T-helper 22 cell (primary cell): Measurements from ENCODE around the gene SEL1L.
"Not testable (repeated sequence)": the region's sequence is repeated elsewhere in the genome, so short reads cannot be mapped to it uniquely, and the experiment has no call there.

Experiments
- DNase-seq: peaks from one replicate; pipeline ENCODE4 v3.0.0-alpha.2; 2020; ENCODE audit warnings: low read depth

Gene SEL1L

GRCh38 chr14:81473456-81474147 is 60.1 kb downstream of the SEL1L start:
- DNase-seq: no peak

- no peak for DNase-seq
Measured at GRCh38 chr14:81472096-81472800, 61.4 kb downstream of the SEL1L start.

- DNase-seq: no peak
Measured at GRCh38 chr14:81471062-81471461, 62.6 kb downstream of the SEL1L start.

GRCh38 chr14:81470557-81470826 is 63.2 kb downstream of the SEL1L start:
- DNase-seq: not testable (repeated sequence)

GRCh38 chr14:81466854-81467253 is 66.8 kb downstream of the SEL1L start:
- DNase-seq: no peak

GRCh38 chr14:81465507-81466228 is 68.0 kb downstream of the SEL1L start:
- no peak for DNase-seq

- DNase-seq: not testable (repeated sequence)
Measured at GRCh38 chr14:81465003-81465392, 68.7 kb downstream of the SEL1L start.

GRCh38 chr14:81464253-81465002 is 69.2 kb downstream of the SEL1L start:
- DNase-seq: peak; percentile 3

GRCh38 chr14:81462356-81462755 is 71.3 kb downstream of the SEL1L start:
- DNase-seq: not testable (repeated sequence)

- no peak for DNase-seq
Measured at GRCh38 chr14:81459912-81460311, 73.7 kb downstream of the SEL1L start.

- no peak for DNase-seq
Measured at GRCh38 chr14:81458352-81458751, 75.3 kb downstream of the SEL1L start.

GRCh38 chr14:81455390-81455789 is 78.3 kb downstream of the SEL1L start:
- no peak for DNase-seq

GRCh38 chr14:81454572-81455218 is 79.0 kb downstream of the SEL1L start:
- no peak for DNase-seq

GRCh38 chr14:81453166-81453766 is 80.4 kb downstream of the SEL1L start:
- DNase-seq: no peak

GRCh38 chr14:81452341-81453133 is 81.1 kb downstream of the SEL1L start:
- no peak for DNase-seq

GRCh38 chr14:81450976-81451375 is 82.7 kb downstream of the SEL1L start:
- DNase-seq: no peak

GRCh38 chr14:81450100-81450531 is 83.5 kb downstream of the SEL1L start:
- DNase-seq: no peak

GRCh38 chr14:81449576-81449975 is 84.1 kb downstream of the SEL1L start:
- DNase-seq: no peak

- no peak for DNase-seq
Measured at GRCh38 chr14:81449114-81449513, 84.5 kb downstream of the SEL1L start.

- DNase-seq: no peak
Measured at GRCh38 chr14:81447021-81447764, 86.5 kb downstream of the SEL1L start.
